GM23338 (cell line): ENCODE results near the gene RPL21. TPM values are rescaled to one million over a fixed set of nuclear protein-coding genes. Genes with fewer than 3 reads are reported as not detected.

Source experiments
- ATAC-seq: fragments of 200-7000 bp; cut with Tn5 transposase; 3 replicates; pipeline ENCODE4 v1.9.1; 2020
- DNase-seq: peaks from one replicate; pipeline ENCODE4 v3.0.0-alpha.2; 2015; ENCODE audit warnings: low spot score
- H2AFZ ChIP-seq: fragments of 200-600 bp; sonication (generic); 2 replicates; pipeline ENCODE4 v1.8.0; 2016; ENCODE audit warnings: antibody characterized with exemption, mild to moderate bottlenecking, moderate library complexity
- H3F3A ChIP-seq: fragments of 200-600 bp; sonication (generic); replicated peaks from 2 replicates; pipeline ENCODE4 v1.8.0; 2017; ENCODE audit warnings: antibody characterized with exemption, mixed run types, low read depth
- H3K27ac ChIP-seq: fragments of 200-600 bp; sonication (generic); 2 replicates; pipeline ENCODE4 v1.6.1; 2016; ENCODE audit warnings: low read depth
- H3K27me3 ChIP-seq: fragments of 200-600 bp; sonication (generic); 2 replicates; pipeline ENCODE4 v1.8.0; 2016; ENCODE audit warnings: mild to moderate bottlenecking, mixed run types, moderate library complexity; ENCODE audit not compliant: insufficient read depth
- H3K36me3 ChIP-seq: fragments of 200-600 bp; sonication (generic); 2 replicates; pipeline ENCODE4 v1.8.0; 2016; ENCODE audit warnings: mild to moderate bottlenecking; ENCODE audit not compliant: insufficient read depth
- H3K4me1 ChIP-seq: fragments of 200-600 bp; sonication (generic); 2 replicates; pipeline ENCODE4 v1.8.0; 2016; ENCODE audit warnings: mild to moderate bottlenecking, moderate library complexity; ENCODE audit not compliant: insufficient read depth
- H3K4me2 ChIP-seq: fragments of 200-600 bp; sonication (generic); 2 replicates; pipeline ENCODE4 v1.7.1; 2017; ENCODE audit warnings: mixed run types
- H3K4me3 ChIP-seq: fragments of 200-600 bp; sonication (generic); 2 replicates; pipeline ENCODE4 v1.6.1; 2016; ENCODE audit warnings: mixed run types
- H3K79me2 ChIP-seq: fragments of 200-600 bp; sonication (generic); replicated peaks from 2 replicates; pipeline ENCODE4 v1.8.0; 2017; ENCODE audit warnings: mild to moderate bottlenecking; ENCODE audit not compliant: insufficient read depth
- H3K9me2 ChIP-seq: fragments of 200-600 bp; sonication (generic); 2 replicates; pipeline ENCODE4 v1.8.0; 2017; ENCODE audit not compliant: insufficient read depth
- H4K20me1 ChIP-seq: fragments of 200-600 bp; sonication (generic); replicated peaks from 2 replicates; pipeline ENCODE4 v1.8.0; 2017; ENCODE audit warnings: mild to moderate bottlenecking; ENCODE audit not compliant: insufficient read depth
- H3K27ac Mint-ChIP-seq: 2 replicates; pipeline ENCODE4 v1.8.0; 2020; ENCODE audit warnings: inconsistent platforms, mild to moderate bottlenecking, moderate library complexity, mixed read lengths
- H3K27me3 Mint-ChIP-seq: 3 replicates; pipeline ENCODE4 v1.8.0; 2022; ENCODE audit warnings: low read depth, mild to moderate bottlenecking, moderate library complexity, mixed read lengths, inconsistent platforms; ENCODE audit not compliant: insufficient read depth, poor library complexity
- H3K36me3 Mint-ChIP-seq: 3 replicates; pipeline ENCODE4 v1.8.0; 2021; ENCODE audit warnings: low read depth, mild to moderate bottlenecking, inconsistent platforms, moderate library complexity, mixed read lengths
- H3K4me1 Mint-ChIP-seq: 3 replicates; pipeline ENCODE4 v1.8.0; 2020; ENCODE audit warnings: mild to moderate bottlenecking, inconsistent platforms, mixed read lengths
- H3K4me3 Mint-ChIP-seq: 3 replicates; pipeline ENCODE4 v1.8.0; 2021; ENCODE audit warnings: moderate library complexity, mild to moderate bottlenecking, inconsistent platforms, mixed read lengths
- H3K9me3 Mint-ChIP-seq: 3 replicates; pipeline ENCODE4 v1.8.0; 2020; ENCODE audit warnings: moderate library complexity, mild to moderate bottlenecking, inconsistent platforms, mixed read lengths
- CREB1 ChIP-seq: fragments of 250-450 bp; sonication (Bioruptor Pico); IDR thresholded peaks from 2 replicates; pipeline ENCODE4 v1.5.0; 2020; ENCODE audit warnings: low read depth, mild to moderate bottlenecking, moderate library complexity
- EZH2 ChIP-seq: fragments of 200-600 bp; sonication (generic); IDR thresholded peaks from one replicate; pipeline ENCODE4 v1.8.0; 2017; ENCODE audit warnings: antibody characterized with exemption, mild to moderate bottlenecking, low read depth; ENCODE audit not compliant: unreplicated experiment
- EZH2phosphoT487 ChIP-seq: fragments of 200-600 bp; sonication (generic); IDR thresholded peaks from one replicate; pipeline ENCODE4 v1.8.1; 2018; ENCODE audit warnings: antibody characterized with exemption; ENCODE audit not compliant: unreplicated experiment
- JUNB ChIP-seq: IDR thresholded peaks from one replicate; pipeline ENCODE4 v1.6.1; 2016; ENCODE audit warnings: antibody characterized with exemption; ENCODE audit not compliant: unreplicated experiment
- NANOG ChIP-seq: IDR thresholded peaks from 2 replicates; pipeline ENCODE4 v1.6.1; 2016; ENCODE audit warnings: antibody characterized with exemption, borderline replicate concordance
- POLR2AphosphoS5 ChIP-seq: IDR thresholded peaks from 2 replicates; pipeline ENCODE4 v1.6.1; 2016; ENCODE audit warnings: antibody characterized with exemption, low read depth
- STAT1 ChIP-seq: IDR thresholded peaks from one replicate; pipeline ENCODE4 v1.6.1; 2016; ENCODE audit warnings: antibody characterized with exemption; ENCODE audit not compliant: unreplicated experiment
- ZNF114 ChIP-seq: fragments of 250-450 bp; sonication (Bioruptor Pico); IDR thresholded peaks from 2 replicates; pipeline ENCODE4 v1.5.0; 2020; ENCODE audit warnings: mild to moderate bottlenecking, moderate library complexity
- ZNF331 ChIP-seq: fragments of 250-450 bp; sonication (Bioruptor Pico); IDR thresholded peaks from 2 replicates; pipeline ENCODE4 v1.5.0; 2020; ENCODE audit warnings: low read depth, mild to moderate bottlenecking, moderate library complexity
- polyA plus RNA-seq: library from polyadenylated mRNA; unstranded; fragments of >200 nt; fragmentation: Nextera tagmentation; extraction: Ambion mirVana; gene quantifications from 2 replicates; pipeline ENCODE4 v1.2.1, GENCODE V29; 2016
- total RNA-seq: library from RNA; depleted of rRNA; stranded (reverse); fragments of >200 nt; shearing (Covaris generic); gene quantifications from 2 replicates; pipeline ENCODE4 v1.2.3, GENCODE V29; 2014
- TF ChIP-seq, protein P1 (sequence below): IDR thresholded peaks from one replicate; pipeline ENCODE4 v1.6.1; 2018; ENCODE audit warnings: antibody characterized with exemption; ENCODE audit not compliant: unreplicated experiment
- TF ChIP-seq, protein P2 (sequence below): IDR thresholded peaks from 2 replicates; pipeline ENCODE4 v1.6.1; 2016; ENCODE audit warnings: antibody characterized with exemption
- TF ChIP-seq, protein P3 (sequence below), 2 experiments: fragments of 200-600 bp in 1 of 2; sonication (generic) in 1 of 2; conservative IDR thresholded peaks; 2 replicates each; pipeline versions ENCODE4 v1.5.1 to v1.6.1; 2016 to 2017; ENCODE audit warnings: antibody characterized with exemption in 2 of 2, low read depth in 2 of 2, mild to moderate bottlenecking in 2 of 2, moderate library complexity in 1 of 2

Gene RPL21
- total and polyA plus RNA-seq, 2 experiments from 2014 or later = 1,037 to 1,343 TPM

DNA sequence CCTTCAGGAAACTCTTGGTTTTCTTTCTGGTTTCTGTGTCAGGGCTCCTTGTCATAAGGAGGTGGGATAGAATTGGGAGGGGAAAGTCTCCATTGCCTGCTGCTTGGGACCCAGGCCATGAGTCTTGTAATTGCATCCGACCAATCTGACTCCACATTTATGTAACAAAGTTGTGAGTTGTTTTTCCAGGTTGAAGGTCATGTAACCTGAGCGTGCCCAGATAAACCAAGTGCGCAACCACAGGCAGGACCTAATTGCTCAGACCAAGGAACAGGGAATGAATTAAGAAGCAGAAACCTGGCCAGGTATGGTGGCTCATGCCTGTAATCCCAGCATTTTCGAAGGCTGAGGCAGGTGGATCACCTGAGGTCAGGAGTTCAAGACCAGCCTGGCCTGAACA is 37.0 kb downstream of the RPL21 start:
- H3K4me1 ChIP-seq = no peaks in the 10 kb centered on the region
- Mint-ChIP-seq H3K9me3 (peaks cover 2% of the 10 kb centered on the region; the same call in 1 of the 3 replicates), H3K4me3 (no peak overlapping the region), H3K36me3 (no peaks in the 10 kb centered on the region), H3K27me3 (peaks cover 3% of the 10 kb centered on the region), H3K27ac (no peak overlapping the region), H3K4me1 (no peaks in the 10 kb centered on the region; the same call in 1 of the 3 replicates)
- ATAC-seq (no peak), DNase-seq (no peak)
- H3K27me3 ChIP-seq = no peaks in the 10 kb centered on the region
- TF ChIP-seq POLR2AphosphoS5 = no peak
- TF ChIP-seq EZH2phosphoT487 = no peak
- no peaks in the 10 kb centered on the region for H3K36me3 ChIP-seq
- no peaks in the 10 kb centered on the region for H4K20me1 ChIP-seq
- no peaks in the 10 kb centered on the region for H3K9me2 ChIP-seq
- H3F3A ChIP-seq = no peaks in the 10 kb centered on the region
- H3K27ac ChIP-seq = no peak overlapping the region
- H2AFZ ChIP-seq = no peak overlapping the region
- no peak overlapping the region for H3K4me3 ChIP-seq
- no peak overlapping the region for H3K4me2 ChIP-seq
- no peaks in the 10 kb centered on the region for H3K79me2 ChIP-seq

DNA sequence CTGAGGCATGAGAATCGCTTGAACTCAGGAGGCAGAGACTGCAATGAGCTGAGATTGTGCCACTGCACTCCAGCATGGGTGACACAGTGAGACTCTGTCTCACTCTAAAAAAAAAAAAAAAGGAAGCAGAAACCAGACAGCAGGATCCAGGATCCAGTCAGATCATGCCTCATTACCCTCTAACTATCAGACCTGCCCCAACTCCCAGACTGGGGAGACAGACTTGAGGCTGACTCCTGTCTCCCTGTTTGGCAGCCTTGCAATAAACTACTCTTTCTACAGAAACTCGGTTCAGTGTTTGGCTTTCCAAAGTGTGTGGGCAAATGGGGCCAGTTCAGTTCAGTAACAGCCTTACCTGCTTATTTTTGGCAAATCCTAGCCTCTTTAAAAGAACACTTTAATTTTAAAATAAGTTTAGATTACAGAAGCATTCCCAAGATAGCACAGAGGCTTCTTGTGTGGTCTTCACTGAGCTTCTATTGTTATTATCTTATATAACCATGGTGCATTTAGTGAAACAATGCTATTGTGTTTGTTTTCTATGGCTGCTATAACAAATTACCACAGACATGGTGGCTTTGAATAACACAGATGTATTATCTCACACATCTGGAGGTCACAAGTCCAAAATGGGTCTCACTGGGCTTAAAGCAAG is 37.8 kb downstream of the RPL21 start:
- Mint-ChIP-seq H3K4me1 (no peaks in the 10 kb centered on the region; the same call in 1 of the 3 replicates), H3K4me3 (no peak overlapping the region), H3K27me3 (peaks cover under 1% of the 10 kb centered on the region), H3K36me3 (no peaks in the 10 kb centered on the region), H3K27ac (no peak overlapping the region), H3K9me3 (peaks cover 2% of the 10 kb centered on the region; the same call in 1 of the 3 replicates)
- Histone ChIP-seq H4K20me1 (no peaks in the 10 kb centered on the region), H3K27me3 (no peaks in the 10 kb centered on the region), H3F3A (no peaks in the 10 kb centered on the region), H3K4me3 (no peak overlapping the region), H3K4me1 (no peaks in the 10 kb centered on the region), H3K36me3 (no peaks in the 10 kb centered on the region), H3K9me2 (no peaks in the 10 kb centered on the region), H2AFZ (no peak overlapping the region), H3K79me2 (no peaks in the 10 kb centered on the region), H3K27ac (no peak overlapping the region), H3K4me2 (no peak overlapping the region)
- ATAC-seq (no peak), DNase-seq (no peak)
- TF ChIP-seq CREB1 (CRISPR knock-in tag) (no peak), ZNF114 (CRISPR knock-in tag) (no peak), JUNB (no peak), POLR2AphosphoS5 (no peak), ZNF331 (CRISPR knock-in tag) (no peak), NANOG (no peak), EZH2 (no peak), STAT1 (no peak), EZH2phosphoT487 (no peak)
- TF ChIP-seq, protein P1, sequence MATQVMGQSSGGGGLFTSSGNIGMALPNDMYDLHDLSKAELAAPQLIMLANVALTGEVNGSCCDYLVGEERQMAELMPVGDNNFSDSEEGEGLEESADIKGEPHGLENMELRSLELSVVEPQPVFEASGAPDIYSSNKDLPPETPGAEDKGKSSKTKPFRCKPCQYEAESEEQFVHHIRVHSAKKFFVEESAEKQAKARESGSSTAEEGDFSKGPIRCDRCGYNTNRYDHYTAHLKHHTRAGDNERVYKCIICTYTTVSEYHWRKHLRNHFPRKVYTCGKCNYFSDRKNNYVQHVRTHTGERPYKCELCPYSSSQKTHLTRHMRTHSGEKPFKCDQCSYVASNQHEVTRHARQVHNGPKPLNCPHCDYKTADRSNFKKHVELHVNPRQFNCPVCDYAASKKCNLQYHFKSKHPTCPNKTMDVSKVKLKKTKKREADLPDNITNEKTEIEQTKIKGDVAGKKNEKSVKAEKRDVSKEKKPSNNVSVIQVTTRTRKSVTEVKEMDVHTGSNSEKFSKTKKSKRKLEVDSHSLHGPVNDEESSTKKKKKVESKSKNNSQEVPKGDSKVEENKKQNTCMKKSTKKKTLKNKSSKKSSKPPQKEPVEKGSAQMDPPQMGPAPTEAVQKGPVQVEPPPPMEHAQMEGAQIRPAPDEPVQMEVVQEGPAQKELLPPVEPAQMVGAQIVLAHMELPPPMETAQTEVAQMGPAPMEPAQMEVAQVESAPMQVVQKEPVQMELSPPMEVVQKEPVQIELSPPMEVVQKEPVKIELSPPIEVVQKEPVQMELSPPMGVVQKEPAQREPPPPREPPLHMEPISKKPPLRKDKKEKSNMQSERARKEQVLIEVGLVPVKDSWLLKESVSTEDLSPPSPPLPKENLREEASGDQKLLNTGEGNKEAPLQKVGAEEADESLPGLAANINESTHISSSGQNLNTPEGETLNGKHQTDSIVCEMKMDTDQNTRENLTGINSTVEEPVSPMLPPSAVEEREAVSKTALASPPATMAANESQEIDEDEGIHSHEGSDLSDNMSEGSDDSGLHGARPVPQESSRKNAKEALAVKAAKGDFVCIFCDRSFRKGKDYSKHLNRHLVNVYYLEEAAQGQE = no peak
- TF ChIP-seq, protein P2, sequence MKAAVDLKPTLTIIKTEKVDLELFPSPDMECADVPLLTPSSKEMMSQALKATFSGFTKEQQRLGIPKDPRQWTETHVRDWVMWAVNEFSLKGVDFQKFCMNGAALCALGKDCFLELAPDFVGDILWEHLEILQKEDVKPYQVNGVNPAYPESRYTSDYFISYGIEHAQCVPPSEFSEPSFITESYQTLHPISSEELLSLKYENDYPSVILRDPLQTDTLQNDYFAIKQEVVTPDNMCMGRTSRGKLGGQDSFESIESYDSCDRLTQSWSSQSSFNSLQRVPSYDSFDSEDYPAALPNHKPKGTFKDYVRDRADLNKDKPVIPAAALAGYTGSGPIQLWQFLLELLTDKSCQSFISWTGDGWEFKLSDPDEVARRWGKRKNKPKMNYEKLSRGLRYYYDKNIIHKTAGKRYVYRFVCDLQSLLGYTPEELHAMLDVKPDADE = no peak
- TF ChIP-seq, protein P3, sequence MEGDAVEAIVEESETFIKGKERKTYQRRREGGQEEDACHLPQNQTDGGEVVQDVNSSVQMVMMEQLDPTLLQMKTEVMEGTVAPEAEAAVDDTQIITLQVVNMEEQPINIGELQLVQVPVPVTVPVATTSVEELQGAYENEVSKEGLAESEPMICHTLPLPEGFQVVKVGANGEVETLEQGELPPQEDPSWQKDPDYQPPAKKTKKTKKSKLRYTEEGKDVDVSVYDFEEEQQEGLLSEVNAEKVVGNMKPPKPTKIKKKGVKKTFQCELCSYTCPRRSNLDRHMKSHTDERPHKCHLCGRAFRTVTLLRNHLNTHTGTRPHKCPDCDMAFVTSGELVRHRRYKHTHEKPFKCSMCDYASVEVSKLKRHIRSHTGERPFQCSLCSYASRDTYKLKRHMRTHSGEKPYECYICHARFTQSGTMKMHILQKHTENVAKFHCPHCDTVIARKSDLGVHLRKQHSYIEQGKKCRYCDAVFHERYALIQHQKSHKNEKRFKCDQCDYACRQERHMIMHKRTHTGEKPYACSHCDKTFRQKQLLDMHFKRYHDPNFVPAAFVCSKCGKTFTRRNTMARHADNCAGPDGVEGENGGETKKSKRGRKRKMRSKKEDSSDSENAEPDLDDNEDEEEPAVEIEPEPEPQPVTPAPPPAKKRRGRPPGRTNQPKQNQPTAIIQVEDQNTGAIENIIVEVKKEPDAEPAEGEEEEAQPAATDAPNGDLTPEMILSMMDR (conservative IDR thresholded peaks at IDR 0.05; ENCODE audit: low read depth in 2 of 2) = no peak
